ENCODE measurements around the gene PLEKHA5. TPM values are rescaled to one million over a fixed set of nuclear protein-coding genes. Genes with fewer than 3 reads are reported as not detected.

The PLEKHA5 gene
- total and polyA plus RNA-seq, 2 of the 4 experiments (the other 2 are of a cell fraction), result 5.3 to 12.2 TPM

DNA sequence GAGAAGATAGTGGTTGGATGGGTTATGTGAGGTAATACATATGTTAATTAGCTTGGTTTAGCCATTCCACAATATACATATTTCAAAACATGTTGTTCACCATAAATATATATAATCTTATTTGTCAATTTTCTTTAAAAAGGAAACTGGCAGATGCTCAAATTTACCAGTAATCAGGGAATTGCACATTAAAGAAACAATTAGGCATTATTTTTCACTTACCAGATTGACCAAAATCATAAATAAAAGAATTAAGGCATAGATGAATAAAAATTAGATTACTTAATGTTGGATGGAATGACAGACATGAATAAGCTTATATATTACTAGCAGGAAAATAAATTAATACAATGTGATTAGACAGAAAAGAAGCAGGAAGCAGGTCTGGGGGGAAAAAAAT is 147.2 kb downstream of the PLEKHA5 start:
- BruUV-seq (replicated peaks), result no TSS peak
- dilution Hi-C loops (cut with HindIII; ENCODE audit: low sequenced_read_pairs, unreplicated experiment), result no loop called here

More for the DNA sequence above, 147.2 kb downstream of the PLEKHA5 start:
- Histone ChIP-seq H2BK5ac (ENCODE audit: low read depth, low read length, poor library complexity, severe bottlenecking) (no peak overlapping the region), H3K27ac (ENCODE audit: insufficient read depth, low read length) (no peak overlapping the region), H3K79me1 (ENCODE audit: low read depth in 1 of 2, low read length in 2 of 2) (peaks cover 0 to 15% of the 10 kb centered on the region in 2 experiments; a peak in 2 of 4 replicates), H3K23ac (ENCODE audit: low read depth, low read length) (no peak overlapping the region), H2AK5ac (ENCODE audit: low read depth, low read length) (no peak overlapping the region), H3K9me1 (ENCODE audit: insufficient read depth, low read length) (peaks cover 5% of the 10 kb centered on the region), H3K36me3 (ENCODE audit: control insufficient read depth, insufficient read depth, low read length) (peaks cover 13% of the 10 kb centered on the region), H4K91ac (ENCODE audit: insufficient read depth, low read depth, low read length) (no peak overlapping the region), H3K4me2 (ENCODE audit: low read depth, low read length) (no peak overlapping the region), H2BK20ac (ENCODE audit: low read depth, low read length) (no peak overlapping the region), H3K4me3 (ENCODE audit: insufficient read depth, low read depth, low read length) (no peak overlapping the region), H3K18ac (ENCODE audit: low read depth, low read length) (no peak overlapping the region), H3K27me3 (ENCODE audit: control insufficient read depth, insufficient read depth, low read length) (no peaks in the 10 kb centered on the region), H3K4ac (ENCODE audit: low read depth, low read length) (no peak overlapping the region), H3K14ac (replicated peaks; ENCODE audit: low read depth, low read length) (no peak overlapping the region), H2BK120ac (ENCODE audit: low read depth, low read length) (no peak overlapping the region), H4K8ac (ENCODE audit: low read depth in 2 of 2, low read length in 2 of 2) (no peak overlapping the region), H2BK15ac (ENCODE audit: low read depth, low read length) (no peak overlapping the region), H2AFZ (replicated peaks; ENCODE audit: low read length, poor library complexity) (no peak overlapping the region), H3K4me1 (ENCODE audit: control insufficient read depth, insufficient read depth, low read length) (peaks cover 5% of the 10 kb centered on the region; the same call in 1 of the 2 replicates), H3K9ac (ENCODE audit: low read depth, low read length) (no peak overlapping the region), H3K9me3 (ENCODE audit: control insufficient read depth, insufficient read depth, low read length) (no peaks in the 10 kb centered on the region), H2AK9ac (replicated peaks; ENCODE audit: low read depth, low read length, poor library complexity) (no peak overlapping the region), H4K20me1 (ENCODE audit: insufficient read depth, low read length) (no peaks in the 10 kb centered on the region), H4K5ac (ENCODE audit: low read depth, low read length) (no peak overlapping the region), H3K56ac (ENCODE audit: extremely low read depth, insufficient read depth, low read length) (no peak overlapping the region)
- no peak for DNase-seq
- no peak for ATAC-seq (ENCODE audit: low read depth)
- intact Hi-C loops (cut with micrococcal nuclease) (no loop called here), in situ Hi-C loops (cut with MboI; ENCODE audit: low sequenced_read_pairs) (loop anchor here (25.0 kb wide), 1 partner anchor 839 kb away; no protein-coding TSS in a partner anchor)
- ChIA-PET CTCF (no interaction called here), POLR2A (ENCODE audit: unreplicated experiment) (no interaction called here)
- TF ChIP-seq FOS (IDR thresholded peaks at IDR 0.05; ENCODE audit: low read depth, low read length), result no peak
- no peak for TF ChIP-seq CEBPB (IDR thresholded peaks at IDR 0.05; ENCODE audit: low read depth, low read length)

All from IMR-90 (cell line).